CD4-positive, alpha-beta T cell treated with Interleukin-17A for 4 hours (primary cell): ENCODE measurements around the gene ZDHHC24.
A peak's percentile ranks its signal among the peaks of the same experiment; 100 is the strongest.
"Not testable (repeated sequence)": the region's sequence is repeated elsewhere in the genome, so short reads cannot be mapped to it uniquely, and the experiment has no call there.

Source experiments
- DNase-seq: peaks from one replicate; pipeline ENCODE4 v3.0.0-alpha.2; 2020; ENCODE audit warnings: mixed read lengths

Gene ZDHHC24

DNA sequence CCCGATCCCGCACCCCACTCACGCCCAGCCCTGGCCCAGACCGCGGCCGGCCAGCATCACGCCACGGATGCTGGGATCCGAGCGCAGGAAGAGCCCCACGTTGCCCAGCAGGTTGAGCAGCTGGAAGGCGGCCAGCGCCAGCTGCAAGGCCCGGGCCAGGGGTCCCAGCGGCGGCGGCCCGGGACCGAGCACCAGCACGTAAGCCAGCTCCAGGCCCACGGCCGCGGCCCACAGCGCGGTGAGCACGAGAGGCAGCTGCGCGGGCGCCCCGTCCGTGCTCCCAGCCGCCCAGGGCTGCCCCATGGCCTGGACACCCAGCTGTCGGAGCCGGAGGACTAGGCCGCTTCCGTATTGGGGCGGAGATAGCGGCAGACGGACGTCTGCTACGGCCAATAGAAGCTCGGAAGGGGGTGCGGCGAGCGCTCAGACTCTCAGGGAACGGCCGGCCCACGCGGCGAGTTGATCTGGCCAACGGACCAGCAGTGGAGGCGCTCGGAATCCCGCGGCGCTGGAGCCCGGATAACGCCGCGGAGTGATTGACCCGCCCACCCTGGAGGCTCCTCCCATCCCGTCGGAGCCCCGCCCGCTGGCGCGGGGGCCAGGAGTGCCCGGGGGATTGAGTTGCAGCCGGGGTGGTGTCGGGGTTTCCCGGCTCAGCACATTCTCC is at the start of gene ZDHHC24:
Gene ZDHHC24 (minus strand): TSS at position 348 of the 667 bp plus-strand sequence. CDS start 45 bp downstream, at position 303.
- peak; percentile 89 for DNase-seq

- DNase-seq = no peak
These were observed 49.5 kb upstream of the ZDHHC24 start for GRCh38 chr11:66595245-66595904.

- no peak for DNase-seq
These were observed 47.8 kb upstream of the ZDHHC24 start for GRCh38 chr11:66593650-66594049.

DNA sequence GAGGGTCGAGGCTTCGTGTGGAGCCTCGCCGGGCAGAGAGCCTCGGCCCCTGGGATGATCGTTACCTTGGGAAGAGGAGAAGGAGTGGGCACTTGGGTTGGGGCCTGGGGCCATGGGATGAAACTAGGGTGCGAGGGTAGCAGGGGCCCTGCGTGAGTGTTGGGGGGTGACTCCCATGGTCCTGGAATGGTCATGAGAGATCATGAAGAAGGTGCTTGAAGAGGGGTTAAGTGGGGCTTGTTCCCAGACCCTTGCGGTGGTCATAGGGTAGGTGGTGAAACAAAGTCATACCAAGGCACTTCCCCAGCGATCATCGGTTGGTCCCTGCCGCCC is 47.4 kb upstream of the ZDHHC24 start:
- DNase-seq = peak; percentile 21

DNA sequence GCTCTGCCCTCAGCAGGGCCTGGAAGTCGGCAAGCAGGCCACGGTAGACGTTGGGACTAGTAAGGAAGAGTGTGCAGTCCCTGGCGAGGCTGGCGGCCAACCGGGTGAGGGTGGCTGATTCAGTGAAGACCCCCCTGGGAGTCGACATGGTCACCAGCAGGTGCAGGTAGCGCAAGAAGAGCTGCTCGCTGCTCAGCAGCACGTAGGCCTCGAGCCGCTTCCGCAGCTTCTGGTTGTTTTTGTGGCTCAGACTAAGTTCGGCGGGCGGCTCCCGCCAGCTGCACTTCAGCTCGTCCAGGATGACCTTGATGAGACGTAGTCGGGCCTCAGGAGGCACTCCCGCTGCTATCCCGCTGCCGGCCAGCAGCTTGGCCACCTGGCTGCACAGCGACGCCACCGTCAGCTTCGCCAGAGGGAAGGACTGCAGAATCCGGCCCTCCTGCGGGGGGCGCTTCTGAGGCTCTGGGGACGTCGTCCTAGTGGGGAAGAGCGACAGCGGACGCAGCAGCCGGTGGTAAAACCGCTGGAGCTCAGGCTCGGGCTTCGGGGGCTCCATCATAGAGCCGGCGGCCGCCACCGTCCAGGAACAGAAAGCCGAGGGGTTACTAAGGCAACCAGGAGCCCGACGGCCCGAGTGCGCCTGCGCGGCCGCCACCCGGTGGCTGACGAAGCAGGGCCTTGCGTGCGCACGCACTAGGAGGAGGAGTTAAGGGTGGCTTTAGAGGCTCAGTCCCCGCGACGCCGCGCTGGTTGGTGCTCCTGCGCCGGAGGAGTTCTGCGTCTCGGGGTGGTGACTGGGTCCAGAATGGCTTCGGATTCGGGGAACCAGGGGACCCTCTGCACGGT is 46.8 kb upstream of the ZDHHC24 start, which contains the start of the genes CCDC87 and CCS:
Gene CCDC87 (minus strand): TSS at position 607 of the 846 bp plus-strand sequence. CDS start 48 bp downstream, at position 559.
Gene CCS (plus strand): TSS at position 729 of the 846 bp plus-strand sequence. CDS start 77 bp downstream, at position 806.
- DNase-seq = peak; percentile 100

DNA sequence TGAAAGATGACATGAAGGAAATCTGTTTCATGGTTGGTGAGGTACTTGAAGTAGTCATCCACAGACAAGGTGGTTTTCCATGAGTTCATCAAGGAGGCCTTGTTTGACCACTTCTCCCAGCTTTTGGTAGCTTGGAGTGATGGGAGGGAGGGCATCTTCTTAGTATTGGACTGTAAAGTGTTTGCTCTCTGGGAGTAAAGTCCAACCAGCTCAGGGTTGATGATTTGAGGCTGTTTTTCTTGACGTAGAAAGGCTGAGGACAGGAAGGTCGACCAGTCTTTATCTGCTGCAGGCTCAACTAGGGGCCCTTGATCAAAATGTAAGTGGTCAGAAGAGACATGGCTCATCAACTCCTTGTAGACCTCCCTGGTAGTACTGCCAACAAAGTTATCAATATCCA is 45.3 kb upstream of the ZDHHC24 start:
- DNase-seq = no peak

GRCh38 chr11:66589996-66590675 is 44.3 kb upstream of the ZDHHC24 start:
- no peak for DNase-seq

DNA sequence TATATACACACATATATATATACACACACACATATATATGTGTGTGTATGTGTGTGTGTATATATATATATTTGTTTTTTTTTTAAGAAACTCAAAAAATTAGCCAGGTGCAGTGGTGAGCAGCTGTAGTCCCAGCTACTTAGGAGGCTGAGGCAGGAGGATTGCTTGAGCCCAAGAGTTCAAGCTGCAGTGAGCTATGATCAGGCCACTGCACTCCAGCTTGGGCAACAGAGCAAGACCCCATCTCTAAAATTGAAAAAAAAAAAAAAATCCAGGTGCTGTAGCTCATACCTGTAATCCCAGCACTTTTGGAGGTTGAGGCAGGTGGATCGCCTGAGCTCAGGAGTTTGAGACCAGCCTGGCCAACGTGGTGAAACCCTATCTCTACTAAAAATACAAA is 43.5 kb upstream of the ZDHHC24 start:
- not testable (repeated sequence) for DNase-seq

GRCh38 chr11:66586136-66586535 is 40.3 kb upstream of the ZDHHC24 start:
- DNase-seq = no peak

GRCh38 chr11:66585447-66585846 is 39.6 kb upstream of the ZDHHC24 start:
- DNase-seq = not testable (repeated sequence)

- DNase-seq = not testable (repeated sequence)
These were observed 36.8 kb upstream of the ZDHHC24 start for GRCh38 chr11:66582565-66583147.

- no peak for DNase-seq
These were observed 35.4 kb upstream of the ZDHHC24 start for GRCh38 chr11:66581261-66581660.

DNA sequence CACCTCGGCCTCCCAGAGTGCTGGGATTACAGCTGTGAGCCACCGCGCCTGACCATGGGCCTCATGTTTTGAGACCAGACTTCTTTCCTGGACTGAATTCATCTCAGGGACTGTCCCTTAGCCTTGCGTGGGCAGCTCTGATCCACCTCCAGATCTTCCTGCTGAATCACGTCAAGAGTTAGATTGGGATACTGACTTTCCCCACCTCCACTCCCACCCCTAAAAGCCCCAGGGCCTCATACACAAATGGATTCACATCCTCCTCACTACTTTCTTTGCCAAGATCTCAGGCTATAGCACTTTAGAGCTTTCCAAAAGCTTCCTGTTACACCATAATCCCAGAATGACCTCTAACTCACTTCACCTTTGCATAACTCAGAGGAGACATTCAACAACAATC is 35.0 kb upstream of the ZDHHC24 start:
- DNase-seq = no peak

- peak; percentile 87 for DNase-seq
These were observed 33.3 kb upstream of the ZDHHC24 start for GRCh38 chr11:66579017-66579606.

GRCh38 chr11:66570850-66571180 is 25.0 kb upstream of the ZDHHC24 start:
- DNase-seq = no peak

GRCh38 chr11:66570079-66570849 is 24.4 kb upstream of the ZDHHC24 start:
- no peak for DNase-seq

DNA sequence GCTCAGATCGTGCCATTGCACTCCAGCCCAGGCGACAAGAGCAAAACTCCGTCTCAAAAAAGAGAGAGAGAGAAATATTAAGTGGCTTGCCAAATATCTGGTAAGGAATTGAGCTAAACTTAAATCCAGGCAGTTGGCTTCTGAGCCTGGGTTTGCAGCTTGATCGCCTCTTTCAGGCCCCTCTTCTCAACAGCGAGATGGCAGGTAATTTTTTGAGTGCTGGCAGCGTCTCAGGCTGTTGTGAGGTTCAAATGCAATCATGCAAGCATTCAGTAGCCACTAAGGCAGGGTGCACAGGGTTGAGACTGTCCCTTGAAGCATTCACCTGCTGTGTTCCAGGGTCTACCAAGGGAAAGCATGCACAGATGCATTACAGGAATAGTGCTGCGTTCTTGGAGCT is 23.2 kb upstream of the ZDHHC24 start:
- no peak for DNase-seq

GRCh38 chr11:66568124-66568916 is 22.5 kb upstream of the ZDHHC24 start, which contains the start of gene CTSF:
TSS of gene CTSF (minus strand) at chr11:66568606. CDS start at chr11:66568486, 120 bp downstream.
- DNase-seq = peak; percentile 82

GRCh38 chr11:66567787-66568123 is 21.9 kb upstream of the ZDHHC24 start:
- DNase-seq = no peak

- DNase-seq = no peak
These were observed 20.4 kb upstream of the ZDHHC24 start for GRCh38 chr11:66566221-66566620.

DNA sequence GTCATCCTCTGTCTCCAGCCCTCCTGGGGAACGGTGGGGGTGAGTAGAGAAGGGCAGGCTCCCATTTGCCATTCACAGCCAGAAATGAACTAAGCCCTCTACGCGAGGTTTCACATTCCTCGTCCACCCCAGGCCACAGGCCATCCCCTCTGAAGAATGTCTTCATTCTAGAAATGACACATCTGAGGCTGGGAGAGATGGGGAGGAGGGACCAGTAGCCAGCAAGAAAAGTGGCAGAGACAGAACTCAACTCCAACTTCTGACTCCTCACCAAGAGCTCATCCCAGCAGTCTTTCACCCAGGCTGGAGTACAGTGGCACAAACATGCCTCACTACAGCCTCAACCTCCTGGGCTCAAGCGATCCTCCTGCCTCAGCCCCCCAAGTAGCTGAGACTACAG is 19.1 kb upstream of the ZDHHC24 start:
- DNase-seq = no peak
